H9 (cell line): Measurements from ENCODE around the gene RAI1. TPM values are rescaled to one million over a fixed set of nuclear protein-coding genes. Genes with fewer than 3 reads are reported as not detected.
A peak's percentile ranks its signal among the peaks of the same experiment; 100 is the strongest.

Experiments used
- DNase-seq: peaks from one replicate; pipeline ENCODE4 v3.0.0-alpha.2; 2017
- H2AFZ ChIP-seq: one replicate; pipeline ENCODE4 v1.6.1; 2013; ENCODE audit warnings: mild to moderate bottlenecking, low read length, control low read depth, moderate library complexity
- H2AK5ac ChIP-seq: 2 replicates; pipeline ENCODE4 v1.6.1; 2013; ENCODE audit warnings: low read length, control low read depth, mixed read lengths; ENCODE audit not compliant: insufficient read length
- H2BK120ac ChIP-seq: one replicate; pipeline ENCODE4 v1.6.1; 2013; ENCODE audit warnings: low read depth, mild to moderate bottlenecking, low read length, control low read depth, inconsistent platforms; ENCODE audit not compliant: poor library complexity, severe bottlenecking
- H2BK12ac ChIP-seq: 2 replicates; pipeline ENCODE4 v1.6.1; 2013; ENCODE audit warnings: low read length, control low read depth, mixed read lengths, low read depth; ENCODE audit not compliant: insufficient read length
- H2BK15ac ChIP-seq: 2 replicates; pipeline ENCODE4 v1.6.1; 2013; ENCODE audit warnings: low read depth, low read length, control low read depth
- H2BK20ac ChIP-seq: one replicate; pipeline ENCODE4 v1.6.1; 2013; ENCODE audit warnings: low read depth, mild to moderate bottlenecking, low read length, control low read depth, inconsistent platforms; ENCODE audit not compliant: poor library complexity, severe bottlenecking
- H2BK5ac ChIP-seq: 2 replicates; pipeline ENCODE4 v1.6.1; 2013; ENCODE audit warnings: low read length, control low read depth, mixed read lengths; ENCODE audit not compliant: insufficient read length
- H3K14ac ChIP-seq: 2 replicates; pipeline ENCODE4 v1.6.1; 2013; ENCODE audit warnings: low read length, control low read depth; ENCODE audit not compliant: insufficient read depth
- H3K18ac ChIP-seq: 2 replicates; pipeline ENCODE4 v1.6.1; 2013; ENCODE audit warnings: low read depth, mild to moderate bottlenecking, mixed read lengths, low read length, control low read depth; ENCODE audit not compliant: insufficient read length
- H3K23ac ChIP-seq: 2 replicates; pipeline ENCODE4 v1.6.1; 2013; ENCODE audit warnings: low read length, control low read depth, mixed read lengths, low read depth; ENCODE audit not compliant: insufficient read length
- H3K23me2 ChIP-seq: 2 replicates; pipeline ENCODE4 v1.6.1; 2013; ENCODE audit warnings: low read depth, mild to moderate bottlenecking, mixed read lengths, low read length, control low read depth; ENCODE audit not compliant: insufficient read length, poor library complexity, severe bottlenecking
- H3K27ac ChIP-seq: 2 replicates; pipeline ENCODE4 v1.5.1; 2013; ENCODE audit warnings: low read length, control low read depth, mixed read lengths, low read depth; ENCODE audit not compliant: insufficient read length
- H3K27me3 ChIP-seq: 2 replicates; pipeline ENCODE4 v1.6.1; 2013; ENCODE audit warnings: low read length, control low read depth, inconsistent platforms; ENCODE audit not compliant: insufficient read depth
- H3K4ac ChIP-seq: 2 replicates; pipeline ENCODE4 v1.6.1; 2013; ENCODE audit warnings: low read depth, mild to moderate bottlenecking, control low read depth, inconsistent platforms, low read length, moderate library complexity
- H3K4me1 ChIP-seq: 2 replicates; pipeline ENCODE4 v1.6.1; 2013; ENCODE audit warnings: low read length, control low read depth, inconsistent platforms; ENCODE audit not compliant: insufficient read depth
- H3K4me2 ChIP-seq: 2 replicates; pipeline ENCODE4 v1.6.1; 2013; ENCODE audit warnings: low read length, control low read depth, mixed read lengths; ENCODE audit not compliant: insufficient read length, insufficient read depth
- H3K56ac ChIP-seq: 2 replicates; pipeline ENCODE4 v1.6.1; 2013; ENCODE audit warnings: low read depth, mild to moderate bottlenecking, mixed read lengths, low read length, control low read depth; ENCODE audit not compliant: insufficient read length
- H3K79me1 ChIP-seq: 2 replicates; pipeline ENCODE4 v1.6.1; 2013; ENCODE audit warnings: low read depth, mild to moderate bottlenecking, moderate library complexity, low read length, control low read depth, inconsistent platforms; ENCODE audit not compliant: insufficient read depth, poor library complexity, severe bottlenecking
- H3K79me2 ChIP-seq: 2 replicates; pipeline ENCODE4 v1.6.1; 2013; ENCODE audit warnings: low read length, control low read depth, inconsistent platforms; ENCODE audit not compliant: insufficient read depth
- H3K9ac ChIP-seq: 2 replicates; pipeline ENCODE4 v1.6.1; 2013; ENCODE audit warnings: low read length, control low read depth, mixed read lengths; ENCODE audit not compliant: insufficient read length; ENCODE audit errors: extremely low read depth
- H3K9me3 ChIP-seq: one replicate; pipeline ENCODE4 v1.6.1; 2013; ENCODE audit warnings: low read depth, low read length, inconsistent platforms; ENCODE audit not compliant: control insufficient read depth
- H3T11ph ChIP-seq: one replicate; pipeline ENCODE4 v1.6.1; 2013; ENCODE audit warnings: mild to moderate bottlenecking, low read length, control low read depth, inconsistent platforms
- H4K20me1 ChIP-seq: one replicate; pipeline ENCODE4 v1.6.1; 2013; ENCODE audit not compliant: control insufficient read depth, insufficient read length, insufficient read depth
- H4K5ac ChIP-seq: 2 replicates; pipeline ENCODE4 v1.6.1; 2013; ENCODE audit warnings: low read depth, mild to moderate bottlenecking, mixed read lengths, low read length, control low read depth; ENCODE audit not compliant: insufficient read length
- H4K8ac ChIP-seq: replicated peaks from 2 replicates; pipeline ENCODE4 v1.6.1; 2013; ENCODE audit warnings: low read length, control low read depth, mixed read lengths, low read depth; ENCODE audit not compliant: insufficient read length
- H4K91ac ChIP-seq: 2 replicates; pipeline ENCODE4 v1.6.1; 2013; ENCODE audit warnings: low read depth, mild to moderate bottlenecking, moderate library complexity, mixed read lengths, low read length, control low read depth; ENCODE audit not compliant: insufficient read length
- H3K27ac Mint-ChIP-seq, 3 experiments: 2 replicates in 2 of 3; 3 replicates in 1 of 3; pipeline ENCODE4 v1.8.0; 2020 to 2021; ENCODE audit warnings: mixed read lengths in 3 of 3, mild to moderate bottlenecking in 1 of 3, moderate library complexity in 1 of 3
- H3K27me3 Mint-ChIP-seq: 2 replicates; pipeline ENCODE4 v1.8.0; 2021; ENCODE audit warnings: low read depth, mild to moderate bottlenecking, moderate library complexity, mixed read lengths
- H3K36me3 Mint-ChIP-seq, 3 experiments: 2 replicates in 2 of 3; 3 replicates in 1 of 3; pipeline ENCODE4 v1.8.0; 2020 to 2021; ENCODE audit warnings: low read depth in 3 of 3, mixed read lengths in 3 of 3; ENCODE audit not compliant: insufficient read depth in 1 of 3
- H3K4me1 Mint-ChIP-seq, 2 experiments: 2 replicates each; pipeline ENCODE4 v1.8.0; 2020; ENCODE audit warnings: mixed read lengths in 2 of 2
- H3K4me3 Mint-ChIP-seq, 2 experiments: 2 replicates in 1 of 2; 3 replicates in 1 of 2; pipeline ENCODE4 v1.8.0; 2020 to 2021; ENCODE audit warnings: mild to moderate bottlenecking in 2 of 2, mixed read lengths in 2 of 2, moderate library complexity in 1 of 2
- H3K9me3 Mint-ChIP-seq, 2 experiments: 2 replicates in 1 of 2; 3 replicates in 1 of 2; pipeline ENCODE4 v1.8.0; 2020; ENCODE audit warnings: mild to moderate bottlenecking in 2 of 2, mixed read lengths in 2 of 2, moderate library complexity in 1 of 2
- WGBS: extraction: QIAGEN DNeasy Blood & Tissue Kit; methylation state at CpG from one replicate; pipeline ENCODE4 v1.1.7; 2013; ENCODE audit warnings: missing lambda C conversion rate, low lambda C conversion rate, mixed read lengths; ENCODE audit not compliant: insufficient read length; ENCODE audit errors: extremely low coverage; 5-methylcytosine and 5-hydroxymethylcytosine counted together
- total RNA-seq: library from RNA; stranded (reverse); gene quantifications from 2 replicates; pipeline ENCODE4 v1.2.1, GENCODE V29; 2021
- TF ChIP-seq, protein P1 (sequence below): fragments of 200-600 bp; sonication (generic); conservative IDR thresholded peaks from 3 replicates; pipeline ENCODE4 v1.8.0; 2021; ENCODE audit warnings: antibody characterized with exemption, mild to moderate bottlenecking

Gene RAI1
- total RNA-seq, 1 experiment from 2014 or later, result 1.5 TPM

DNA sequence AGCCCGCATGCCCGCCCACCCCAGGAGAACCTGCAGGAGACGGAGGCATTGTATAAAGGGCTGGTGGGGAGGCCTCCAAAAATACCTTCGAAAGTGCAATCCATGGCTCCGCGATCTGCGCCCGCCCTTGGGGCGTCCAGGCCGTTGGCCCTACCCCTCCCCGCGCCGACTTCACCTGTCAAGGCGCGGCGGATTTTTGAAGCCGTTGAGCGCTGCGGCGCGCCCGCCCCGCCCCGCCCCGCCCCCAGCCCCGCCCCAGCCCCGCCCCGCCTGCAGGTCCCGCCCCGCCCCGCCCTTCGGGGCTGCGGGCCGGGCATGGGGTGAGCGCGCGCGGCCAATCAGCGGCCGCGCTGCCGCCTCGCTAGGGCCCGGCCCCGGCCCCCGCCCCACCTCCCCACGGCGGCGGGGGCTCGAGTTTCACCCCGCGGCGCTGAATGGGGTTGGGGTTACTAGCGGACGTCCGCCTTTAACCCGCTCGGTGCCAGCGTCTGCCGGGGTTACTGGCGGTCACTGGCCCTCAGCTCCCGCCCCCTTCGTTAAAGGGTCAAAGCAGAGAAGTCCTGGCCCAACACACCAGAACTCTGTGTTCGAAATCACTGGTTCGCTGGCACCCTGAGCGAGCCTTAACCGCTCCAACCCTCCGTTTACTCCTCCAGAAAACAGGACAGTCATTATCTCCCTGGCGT lies 142.3 kb downstream of the RAI1 start:
- DNase-seq, result peak; percentile 97
- Histone ChIP-seq H3K79me2 (peaks cover 6% of the 10 kb centered on the region; the same call in 1 of the 2 replicates), H3K14ac (peak overlapping the region; percentile 74; the same call in 1 of the 2 replicates), H2BK120ac (no peak overlapping the region), H3K4me2 (peak overlapping the region; percentile 75), H3K79me1 (peaks cover 16% of the 10 kb centered on the region), H3K56ac (no peak overlapping the region), H2AFZ (no peak overlapping the region), H3K9me3 (no peaks in the 10 kb centered on the region), H3K9ac (no peak overlapping the region), H4K5ac (peak overlapping the region; percentile 47), H2BK20ac (no peak overlapping the region), H3K27me3 (no peaks in the 10 kb centered on the region), H3K27ac (peak overlapping the region; percentile 52), H3K23me2 (peaks cover 9% of the 10 kb centered on the region), H2BK15ac (no peak overlapping the region), H3T11ph (no peak overlapping the region), H4K8ac (no peak overlapping the region), H4K20me1 (peaks cover 2% of the 10 kb centered on the region), H2BK12ac (peak overlapping the region; percentile 41), H3K18ac (peak overlapping the region; percentile 91), H3K4ac (no peak overlapping the region; the same call in 1 of the 2 replicates), H2BK5ac (no peak overlapping the region), H4K91ac (peak overlapping the region; percentile 10), H2AK5ac (no peak overlapping the region), H3K4me1 (peaks cover 11% of the 10 kb centered on the region), H3K23ac (no peak overlapping the region)
- H3K4me1 Mint-ChIP-seq, result peaks cover 51 to 78% of the 10 kb centered on the region in 2 experiments
- TF ChIP-seq, protein P1, sequence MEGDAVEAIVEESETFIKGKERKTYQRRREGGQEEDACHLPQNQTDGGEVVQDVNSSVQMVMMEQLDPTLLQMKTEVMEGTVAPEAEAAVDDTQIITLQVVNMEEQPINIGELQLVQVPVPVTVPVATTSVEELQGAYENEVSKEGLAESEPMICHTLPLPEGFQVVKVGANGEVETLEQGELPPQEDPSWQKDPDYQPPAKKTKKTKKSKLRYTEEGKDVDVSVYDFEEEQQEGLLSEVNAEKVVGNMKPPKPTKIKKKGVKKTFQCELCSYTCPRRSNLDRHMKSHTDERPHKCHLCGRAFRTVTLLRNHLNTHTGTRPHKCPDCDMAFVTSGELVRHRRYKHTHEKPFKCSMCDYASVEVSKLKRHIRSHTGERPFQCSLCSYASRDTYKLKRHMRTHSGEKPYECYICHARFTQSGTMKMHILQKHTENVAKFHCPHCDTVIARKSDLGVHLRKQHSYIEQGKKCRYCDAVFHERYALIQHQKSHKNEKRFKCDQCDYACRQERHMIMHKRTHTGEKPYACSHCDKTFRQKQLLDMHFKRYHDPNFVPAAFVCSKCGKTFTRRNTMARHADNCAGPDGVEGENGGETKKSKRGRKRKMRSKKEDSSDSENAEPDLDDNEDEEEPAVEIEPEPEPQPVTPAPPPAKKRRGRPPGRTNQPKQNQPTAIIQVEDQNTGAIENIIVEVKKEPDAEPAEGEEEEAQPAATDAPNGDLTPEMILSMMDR, result no peak
- no CpG with 5 or more reads among the region's 69 CpGs for WGBS
- peak overlapping the region; percentile 96 to 99 (median 97) for H3K27ac Mint-ChIP-seq
- peaks cover 17 to 39% (median 34%) of the 10 kb centered on the region in 3 experiments for H3K36me3 Mint-ChIP-seq
- H3K4me3 Mint-ChIP-seq, result peak overlapping the region; percentile 44 to 67
- H3K27me3 Mint-ChIP-seq, result no peaks in the 10 kb centered on the region
- H3K9me3 Mint-ChIP-seq, result no peaks in the 10 kb centered on the region
